ENCODE results near the gene PZP. TPM values are rescaled to one million over a fixed set of nuclear protein-coding genes. Genes with fewer than 3 reads are reported as not detected.

Gene PZP
- total and polyA plus RNA-seq, 2 experiments from 2014 or later: 0.92 TPM; not detected in 1

GRCh38 chr12:9180810-9181209 is 27.4 kb downstream of the PZP start (continued):
- no peak for TF ChIP-seq JUNB (IDR thresholded peaks at IDR 0.05; ENCODE audit: unreplicated experiment)
- no peak for TF ChIP-seq NANOG (IDR thresholded peaks at IDR 0.05; ENCODE audit: borderline replicate concordance)
- no peak for TF ChIP-seq STAT1 (IDR thresholded peaks at IDR 0.05; ENCODE audit: unreplicated experiment)
- no peak for TF ChIP-seq ZNF114 (CRISPR knock-in tag; IDR thresholded peaks at IDR 0.05)

- H3K27me3 ChIP-seq (ENCODE audit: insufficient read depth): no peaks in the 10 kb centered on the region
- H3K27me3 Mint-ChIP-seq (ENCODE audit: insufficient read depth, low read depth, poor library complexity): no peaks in the 10 kb centered on the region
- peaks cover 6% of the 10 kb centered on the region; the same call in 1 of the 2 replicates for H3K9me2 ChIP-seq (ENCODE audit: insufficient read depth)
- no peaks in the 10 kb centered on the region for H3F3A ChIP-seq (replicated peaks; ENCODE audit: low read depth)
- no peaks in the 10 kb centered on the region for H3K4me1 Mint-ChIP-seq
- no peaks in the 10 kb centered on the region for H3K4me1 ChIP-seq (ENCODE audit: insufficient read depth)
- H3K36me3 ChIP-seq (ENCODE audit: insufficient read depth): no peaks in the 10 kb centered on the region
- H3K4me2 ChIP-seq: no peak overlapping the region
- H3K4me3 Mint-ChIP-seq: no peak overlapping the region
- no peak overlapping the region for H2AFZ ChIP-seq
- H3K4me3 ChIP-seq: no peak overlapping the region
- no peaks in the 10 kb centered on the region for H4K20me1 ChIP-seq (replicated peaks; ENCODE audit: insufficient read depth)
- no peak for ATAC-seq
- no peaks in the 10 kb centered on the region for H3K9me3 Mint-ChIP-seq
- H3K36me3 Mint-ChIP-seq (ENCODE audit: low read depth): no peaks in the 10 kb centered on the region
- H3K27ac ChIP-seq (ENCODE audit: low read depth): no peak overlapping the region
- H3K79me2 ChIP-seq (replicated peaks; ENCODE audit: insufficient read depth): no peaks in the 10 kb centered on the region
- no peak for TF ChIP-seq POLR2AphosphoS5 (IDR thresholded peaks at IDR 0.05; ENCODE audit: low read depth)
- TF ChIP-seq STAT1 (IDR thresholded peaks at IDR 0.05; ENCODE audit: unreplicated experiment): no peak
- TF ChIP-seq ETS1 (IDR thresholded peaks at IDR 0.05): no peak
- no peak for TF ChIP-seq CTCF (conservative IDR thresholded peaks at IDR 0.05; ENCODE audit: low read depth in 2 of 2)
- TF ChIP-seq EZH2phosphoT487 (IDR thresholded peaks at IDR 0.05; ENCODE audit: unreplicated experiment): no peak
- no peak for TF ChIP-seq ZNF462 (CRISPR knock-in tag; IDR thresholded peaks at IDR 0.05)
- no peak for TF ChIP-seq NANOG (IDR thresholded peaks at IDR 0.05; ENCODE audit: borderline replicate concordance)
- TF ChIP-seq CREB1 (CRISPR knock-in tag; IDR thresholded peaks at IDR 0.05; ENCODE audit: low read depth): no peak
- TF ChIP-seq REST (IDR thresholded peaks at IDR 0.05; ENCODE audit: unreplicated experiment): no peak
- no peak for TF ChIP-seq EZH2 (IDR thresholded peaks at IDR 0.05; ENCODE audit: low read depth, unreplicated experiment)
- no peak overlapping the region for H3K27ac Mint-ChIP-seq
- DNase-seq (ENCODE audit: low spot score): no peak
Measured at GRCh38 chr12:9179781-9180180, 28.4 kb downstream of the PZP start.

Measured in GM23338 (cell line).